PC-3 (cell line): ENCODE results near the gene ECSIT. TPM values are rescaled to one million over a fixed set of nuclear protein-coding genes. Genes with fewer than 3 reads are reported as not detected.
A peak's percentile ranks its signal among the peaks of the same experiment; 100 is the strongest.
"Not testable (repeated sequence)": the region's sequence is repeated elsewhere in the genome, so short reads cannot be mapped to it uniquely, and the experiment has no call there.

Experiments
- ATAC-seq: fragments of 200-7000 bp; cut with Tn5 transposase; 2 replicates; pipeline ENCODE4 v1.9.1; 2020; ENCODE audit warnings: mild to moderate bottlenecking, moderate library complexity
- BruUV-seq: library from RNA; stranded (reverse); fragments of 400-500 nt; replicated peaks from 2 replicates; lab custom pipeline; 2021; lab: Mats Ljungman, UMichigan
- CTCF ChIA-PET: fragments of 300-600 bp; sonication (Branson Sonifier 250); formaldehyde crosslinking; loops from one replicate; lab custom pipeline; 2022; ENCODE audit warnings: antibody characterized with exemption; lab: Charles Lee
- POLR2A ChIA-PET: fragments of 300-600 bp; sonication (Branson Sonifier 250); formaldehyde crosslinking; loops from one replicate; lab custom pipeline; 2022; ENCODE audit warnings: antibody characterized with exemption; ENCODE audit not compliant: unreplicated experiment; lab: Charles Lee
- DNase-seq: peaks from one replicate; pipeline ENCODE4 v3.0.0-alpha.2; 2015
- H2AFZ ChIP-seq: fragments of 300-600 bp; sonication (generic); 2 replicates; pipeline ENCODE4 v1.6.0; 2016; ENCODE audit warnings: antibody characterized with exemption, low read length
- H3F3A ChIP-seq: fragments of 300-600 bp; sonication (generic); one replicate; pipeline ENCODE4 v1.6.0; 2017; ENCODE audit warnings: antibody characterized with exemption, low read length, control low read depth, mild to moderate bottlenecking; ENCODE audit not compliant: unreplicated experiment
- H3K27ac ChIP-seq: fragments of 300-600 bp; sonication (generic); 2 replicates; pipeline ENCODE4 v1.5.1; 2016; ENCODE audit warnings: mild to moderate bottlenecking, low read length
- H3K27me3 ChIP-seq: fragments of 300-600 bp; sonication (generic); 2 replicates; pipeline ENCODE4 v1.6.1; 2016; ENCODE audit warnings: low read length, mixed read lengths
- H3K36me3 ChIP-seq: fragments of 300-600 bp; sonication (generic); 2 replicates; pipeline ENCODE4 v1.6.1; 2016; ENCODE audit warnings: low read depth, mixed run types, low read length, mixed read lengths
- H3K4me1 ChIP-seq: fragments of 300-600 bp; sonication (generic); 2 replicates; pipeline ENCODE4 v1.5.1; 2016; ENCODE audit warnings: low read length; ENCODE audit not compliant: insufficient read depth
- H3K4me2 ChIP-seq: fragments of 300-600 bp; sonication (generic); 2 replicates; pipeline ENCODE4 v1.6.0; 2016; ENCODE audit warnings: low read length
- H3K4me3 ChIP-seq: fragments of 300-600 bp; sonication (generic); 2 replicates; pipeline ENCODE4 v1.5.1; 2016; ENCODE audit warnings: mild to moderate bottlenecking, low read length, mixed read lengths
- H3K79me2 ChIP-seq: fragments of 300-600 bp; sonication (generic); 2 replicates; pipeline ENCODE4 v1.6.1; 2017; ENCODE audit warnings: low read length, mixed read lengths
- H3K9ac ChIP-seq: fragments of 300-600 bp; sonication (generic); 2 replicates; pipeline ENCODE4 v1.6.0; 2016; ENCODE audit warnings: mild to moderate bottlenecking, low read length
- H3K9me2 ChIP-seq: fragments of 300-600 bp; sonication (generic); replicated peaks from 2 replicates; pipeline ENCODE4 v1.6.1; 2016; ENCODE audit warnings: mixed run types, low read length, mixed read lengths
- H3K9me3 ChIP-seq: fragments of 300-600 bp; sonication (generic); 2 replicates; pipeline ENCODE4 v1.6.1; 2016; ENCODE audit warnings: low read length, mixed read lengths
- H4K20me1 ChIP-seq: fragments of 300-600 bp; sonication (generic); 2 replicates; pipeline ENCODE4 v1.6.1; 2016; ENCODE audit warnings: low read length, mixed read lengths
- EZH2 ChIP-seq: fragments of 300-600 bp; sonication (generic); IDR thresholded peaks from one replicate; pipeline ENCODE4 v1.6.1; 2017; ENCODE audit warnings: antibody characterized with exemption, mild to moderate bottlenecking, low read length; ENCODE audit not compliant: unreplicated experiment
- EZH2phosphoT487 ChIP-seq: fragments of 300-600 bp; sonication (generic); IDR thresholded peaks from 2 replicates; pipeline ENCODE4 v1.6.1; 2018; ENCODE audit warnings: mild to moderate bottlenecking, antibody characterized with exemption, low read length, borderline replicate concordance
- intact Hi-C: fragments of 100-400 bp; cut with micrococcal nuclease; formaldehyde crosslinking; loops from 2 replicates; pipeline ENCODE4 v1.9.0; 2023
- total RNA-seq: library from RNA; depleted of rRNA; stranded (reverse); fragments of >200 nt; gene quantifications from 2 replicates; pipeline ENCODE4 v1.2.3, GENCODE V29; 2014
- TF ChIP-seq, protein P1 (sequence below): fragments of 300-600 bp; sonication (generic); conservative IDR thresholded peaks from 2 replicates; pipeline ENCODE4 v1.5.1; 2017; ENCODE audit warnings: antibody characterized with exemption, low read depth, mild to moderate bottlenecking, low read length

The ECSIT gene
- total RNA-seq, 1 experiment from 2014 or later: 126 TPM

DNA sequence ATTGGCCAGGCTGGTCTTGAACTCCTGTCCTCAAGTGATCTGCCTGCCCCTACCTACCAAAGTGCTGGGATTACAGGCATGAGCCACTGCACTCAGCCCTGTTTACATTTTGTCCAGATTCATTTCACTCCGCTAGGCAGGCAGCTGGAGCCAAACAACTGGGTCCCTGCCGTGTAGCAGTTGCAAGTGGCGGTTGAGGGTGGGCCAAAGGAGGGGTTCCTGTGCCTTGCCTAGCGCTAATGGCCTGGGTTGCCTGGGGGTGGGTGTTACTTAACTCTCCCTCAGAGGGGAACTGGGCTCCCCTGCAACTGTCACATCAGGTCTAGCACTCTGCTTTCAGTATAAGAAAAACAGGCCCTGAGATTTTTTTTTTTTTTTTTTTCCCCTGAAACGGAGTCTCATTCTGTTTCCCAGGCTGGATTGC lies 41.1 kb upstream of the ECSIT start:
- Histone ChIP-seq H3K4me1 (no peaks in the 10 kb centered on the region), H4K20me1 (no peaks in the 10 kb centered on the region), H3K79me2 (no peaks in the 10 kb centered on the region), H3K4me3 (no peak overlapping the region), H3K36me3 (no peaks in the 10 kb centered on the region), H3K27me3 (no peaks in the 10 kb centered on the region), H3K9ac (no peak overlapping the region), H3F3A (no peaks in the 10 kb centered on the region), H3K9me2 (no peaks in the 10 kb centered on the region), H3K27ac (no peak overlapping the region), H3K4me2 (no peak overlapping the region), H3K9me3 (no peaks in the 10 kb centered on the region), H2AFZ (no peak overlapping the region)
- ATAC-seq (no peak), DNase-seq (no peak)
- CTCF ChIA-PET: no interaction called here
- POLR2A ChIA-PET: no interaction called here
- intact Hi-C loops: no loop called here
- BruUV-seq: no TSS peak
- TF ChIP-seq EZH2 (no peak), EZH2phosphoT487 (no peak)
- TF ChIP-seq, protein P1, sequence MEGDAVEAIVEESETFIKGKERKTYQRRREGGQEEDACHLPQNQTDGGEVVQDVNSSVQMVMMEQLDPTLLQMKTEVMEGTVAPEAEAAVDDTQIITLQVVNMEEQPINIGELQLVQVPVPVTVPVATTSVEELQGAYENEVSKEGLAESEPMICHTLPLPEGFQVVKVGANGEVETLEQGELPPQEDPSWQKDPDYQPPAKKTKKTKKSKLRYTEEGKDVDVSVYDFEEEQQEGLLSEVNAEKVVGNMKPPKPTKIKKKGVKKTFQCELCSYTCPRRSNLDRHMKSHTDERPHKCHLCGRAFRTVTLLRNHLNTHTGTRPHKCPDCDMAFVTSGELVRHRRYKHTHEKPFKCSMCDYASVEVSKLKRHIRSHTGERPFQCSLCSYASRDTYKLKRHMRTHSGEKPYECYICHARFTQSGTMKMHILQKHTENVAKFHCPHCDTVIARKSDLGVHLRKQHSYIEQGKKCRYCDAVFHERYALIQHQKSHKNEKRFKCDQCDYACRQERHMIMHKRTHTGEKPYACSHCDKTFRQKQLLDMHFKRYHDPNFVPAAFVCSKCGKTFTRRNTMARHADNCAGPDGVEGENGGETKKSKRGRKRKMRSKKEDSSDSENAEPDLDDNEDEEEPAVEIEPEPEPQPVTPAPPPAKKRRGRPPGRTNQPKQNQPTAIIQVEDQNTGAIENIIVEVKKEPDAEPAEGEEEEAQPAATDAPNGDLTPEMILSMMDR: no peak

DNA sequence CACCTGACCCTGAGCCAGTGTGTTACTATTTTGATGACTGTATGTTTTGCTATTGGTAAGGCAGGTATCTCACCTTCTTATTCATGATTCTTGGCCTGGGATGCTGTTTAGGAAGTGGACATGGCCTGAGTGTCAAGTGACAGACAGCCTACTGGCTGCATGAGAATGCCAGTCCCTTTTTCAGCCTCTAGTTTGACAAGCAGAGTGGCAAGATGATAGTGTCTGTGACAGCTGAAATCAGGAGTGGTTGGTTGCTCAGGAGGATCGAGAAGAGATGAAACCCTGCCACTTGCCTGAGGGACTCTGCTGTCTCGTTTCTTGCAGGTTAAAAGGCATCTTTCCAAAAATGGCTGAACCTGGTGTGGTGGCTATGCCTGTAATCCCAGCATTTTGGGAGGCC lies 37.2 kb upstream of the ECSIT start:
- no peaks in the 10 kb centered on the region for H3K36me3 ChIP-seq
- H3K79me2 ChIP-seq: no peaks in the 10 kb centered on the region
- H3K4me2 ChIP-seq: no peak overlapping the region
- H3K9ac ChIP-seq: no peak overlapping the region
- ATAC-seq (no peak), DNase-seq (peak; percentile 13)
- intact Hi-C loops: no loop called here
- H3K9me2 ChIP-seq: no peaks in the 10 kb centered on the region
- no peaks in the 10 kb centered on the region for H3K27me3 ChIP-seq
- no peak overlapping the region for H3K4me3 ChIP-seq
- ChIA-PET POLR2A (no interaction called here), CTCF (no interaction called here)
- no peaks in the 10 kb centered on the region for H4K20me1 ChIP-seq
- no peak overlapping the region for H2AFZ ChIP-seq
- no peaks in the 10 kb centered on the region for H3F3A ChIP-seq
- no peak overlapping the region for H3K27ac ChIP-seq
- TF ChIP-seq EZH2phosphoT487: no peak
- TF ChIP-seq, protein P1: no peak
- no peak for TF ChIP-seq EZH2
- no peaks in the 10 kb centered on the region for H3K4me1 ChIP-seq
- BruUV-seq: no TSS peak
- no peaks in the 10 kb centered on the region for H3K9me3 ChIP-seq

DNA sequence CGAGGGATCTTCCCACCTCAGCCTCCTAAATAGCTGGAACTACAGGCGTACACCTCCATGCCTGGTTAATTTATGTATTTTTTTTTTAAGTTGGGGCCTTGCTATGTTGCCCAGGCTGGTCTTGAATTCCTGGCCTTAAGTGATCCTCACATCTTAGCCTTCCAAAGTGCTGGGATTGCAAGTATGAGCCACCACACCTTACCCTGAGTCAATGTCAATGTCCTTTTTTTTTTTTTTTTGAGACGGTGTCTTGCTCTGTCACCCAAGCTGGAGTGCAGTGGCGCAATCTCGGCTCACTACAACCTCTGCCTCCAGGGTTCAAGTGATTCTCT lies 36.7 kb upstream of the ECSIT start:
- H2AFZ ChIP-seq, H3K4me3 ChIP-seq, POLR2A ChIA-PET, H3K27ac ChIP-seq, H3K36me3 ChIP-seq, H3K9me3 ChIP-seq, H3K9me2 ChIP-seq, H3F3A ChIP-seq, H3K4me2 ChIP-seq, H3K79me2 ChIP-seq, CTCF ChIA-PET, H4K20me1 ChIP-seq, H3K27me3 ChIP-seq, H3K9ac ChIP-seq, ATAC-seq, intact Hi-C loops, DNase-seq, BruUV-seq, H3K4me1 ChIP-seq: not testable (repeated sequence)

DNA sequence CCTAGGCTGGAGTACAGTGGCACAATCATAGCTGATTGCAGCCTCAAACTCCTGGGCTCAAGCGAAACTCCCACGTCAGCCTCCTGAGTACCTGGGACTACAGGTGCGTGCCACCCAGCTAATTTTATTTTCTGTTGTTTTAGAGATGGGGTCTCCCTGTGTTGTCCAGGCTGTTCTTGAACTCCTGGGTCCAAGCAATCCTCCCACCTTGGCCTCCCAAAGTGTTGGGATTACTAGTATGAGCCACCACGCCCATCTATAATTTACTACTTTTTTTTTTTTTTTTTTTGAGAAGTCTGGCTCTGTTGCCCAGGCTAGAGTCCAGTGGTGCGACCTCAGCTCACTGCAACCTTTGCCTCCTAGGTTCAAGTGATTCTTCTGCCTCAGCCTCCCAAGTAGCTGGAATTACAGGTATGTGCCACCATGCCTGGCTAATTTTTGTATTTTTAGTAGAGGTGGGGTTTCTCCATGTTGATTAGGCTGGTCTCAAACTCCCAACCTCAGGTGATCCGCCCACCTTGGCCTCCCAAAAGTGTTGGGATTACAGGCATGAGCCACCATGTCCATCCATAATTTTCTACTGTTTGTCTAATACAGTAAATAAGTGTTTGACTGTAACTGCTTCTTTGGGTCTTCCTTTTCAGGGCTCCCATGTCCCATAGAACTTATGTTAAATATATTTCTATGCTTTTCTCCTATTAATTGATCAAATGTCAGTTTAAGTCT lies 35.3 kb upstream of the ECSIT start:
- H3K4me2 ChIP-seq, CTCF ChIA-PET, H3K9me2 ChIP-seq, POLR2A ChIA-PET, H3K27me3 ChIP-seq, H4K20me1 ChIP-seq, H3K9ac ChIP-seq, BruUV-seq, H3K9me3 ChIP-seq, H3K36me3 ChIP-seq, H3K27ac ChIP-seq, intact Hi-C loops, H3K4me3 ChIP-seq, H3F3A ChIP-seq, DNase-seq, H3K4me1 ChIP-seq, ATAC-seq, H2AFZ ChIP-seq: not testable (repeated sequence)
- H3K79me2 ChIP-seq: peaks cover 10% of the 10 kb centered on the region
